Transverse colon (tissue), 4 donors: ENCODE data around the gene ABCA1.
A peak's percentile ranks its signal among the peaks of the same experiment; 100 is the strongest.

ENCODE experiments used
- EP300 ChIP-seq: sonication (generic); formaldehyde crosslinking; IDR thresholded peaks from one replicate; pipeline ENCODE4 v1.6.1; 2017; ENCODE audit warnings: antibody characterized with exemption, low read depth
- POLR2A ChIP-seq: fragments of 450-650 bp; IDR thresholded peaks from one replicate; pipeline ENCODE4 v1.6.1; 2016; ENCODE audit warnings: antibody characterized with exemption, mild to moderate bottlenecking, moderate library complexity
- POLR2AphosphoS5 ChIP-seq, 3 donors: sonication (generic); formaldehyde crosslinking; IDR thresholded peaks; one replicate each; pipeline ENCODE4 v1.6.1; 2016; ENCODE audit warnings: antibody characterized with exemption in 3 of 3
- TF ChIP-seq, protein P1 (sequence below), 5 experiments: fragments of 200-600 bp in 3 of 5; fragments of 450-650 bp in 2 of 5; sonication (generic) in 3 of 5; IDR thresholded peaks; 1 replicate in 2 of 5; 2 replicates in 3 of 5; pipeline ENCODE4 v1.5.1; 2016 to 2017; ENCODE audit warnings: antibody characterized with exemption in 5 of 5, inconsistent platforms in 3 of 5, mild to moderate bottlenecking in 2 of 5, moderate library complexity in 1 of 5

DNA sequence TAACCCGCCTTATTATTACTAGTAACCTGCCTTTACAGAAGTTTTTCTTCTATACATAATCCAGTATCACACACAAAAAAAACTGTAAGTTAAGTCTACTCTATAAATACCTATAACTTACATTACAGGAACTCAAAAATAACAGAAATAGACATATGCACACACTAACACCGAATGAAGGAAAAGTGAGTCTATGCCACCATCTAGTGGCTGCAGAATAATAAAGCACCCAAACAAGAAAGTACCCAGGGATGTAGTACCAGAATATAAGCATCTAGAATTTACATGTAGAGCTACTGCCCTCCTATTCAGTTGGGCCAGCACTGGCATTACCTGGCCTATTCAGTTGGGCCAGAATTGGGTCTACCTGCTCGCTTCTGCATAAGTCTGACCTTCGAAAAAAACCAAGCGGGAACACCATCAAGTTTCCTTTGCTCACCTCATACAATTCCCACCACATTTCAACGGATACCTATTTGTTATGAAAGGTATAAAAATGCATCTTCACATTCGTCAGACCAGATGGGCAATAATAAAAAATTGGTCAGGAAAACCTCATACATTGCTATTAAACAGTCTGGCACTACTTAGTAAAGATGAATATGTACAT, 184.5 kb downstream of the ABCA1 start:
- TF ChIP-seq, protein P1, sequence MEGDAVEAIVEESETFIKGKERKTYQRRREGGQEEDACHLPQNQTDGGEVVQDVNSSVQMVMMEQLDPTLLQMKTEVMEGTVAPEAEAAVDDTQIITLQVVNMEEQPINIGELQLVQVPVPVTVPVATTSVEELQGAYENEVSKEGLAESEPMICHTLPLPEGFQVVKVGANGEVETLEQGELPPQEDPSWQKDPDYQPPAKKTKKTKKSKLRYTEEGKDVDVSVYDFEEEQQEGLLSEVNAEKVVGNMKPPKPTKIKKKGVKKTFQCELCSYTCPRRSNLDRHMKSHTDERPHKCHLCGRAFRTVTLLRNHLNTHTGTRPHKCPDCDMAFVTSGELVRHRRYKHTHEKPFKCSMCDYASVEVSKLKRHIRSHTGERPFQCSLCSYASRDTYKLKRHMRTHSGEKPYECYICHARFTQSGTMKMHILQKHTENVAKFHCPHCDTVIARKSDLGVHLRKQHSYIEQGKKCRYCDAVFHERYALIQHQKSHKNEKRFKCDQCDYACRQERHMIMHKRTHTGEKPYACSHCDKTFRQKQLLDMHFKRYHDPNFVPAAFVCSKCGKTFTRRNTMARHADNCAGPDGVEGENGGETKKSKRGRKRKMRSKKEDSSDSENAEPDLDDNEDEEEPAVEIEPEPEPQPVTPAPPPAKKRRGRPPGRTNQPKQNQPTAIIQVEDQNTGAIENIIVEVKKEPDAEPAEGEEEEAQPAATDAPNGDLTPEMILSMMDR (IDR thresholded peaks at IDR 0.05) = peak; percentile 62 to 75 (median 67)
- TF ChIP-seq POLR2A (no peak), POLR2AphosphoS5 (IDR thresholded peaks at IDR 0.05) (no peak), EP300 (no peak)
